IMR-90 (cell line): ENCODE data around the gene VCP. TPM values are rescaled to one million over a fixed set of nuclear protein-coding genes. Genes with fewer than 3 reads are reported as not detected.

ENCODE experiments used
- ATAC-seq: fragments of 200-7000 bp; cut with Tn5 transposase; 2 replicates; pipeline ENCODE4 v1.9.1; 2020; ENCODE audit warnings: low read depth, mild to moderate bottlenecking, moderate library complexity
- BruUV-seq: library from RNA; stranded (reverse); fragments of 400-500 nt; replicated peaks from 2 replicates; lab custom pipeline; 2021; lab: Mats Ljungman, UMichigan
- CTCF ChIA-PET: fragments of 300-600 bp; formaldehyde crosslinking; extraction: SDS; loops from one replicate; lab custom pipeline; 2021; ENCODE audit warnings: antibody characterized with exemption; lab: Yijun Ruan, JAX
- POLR2A ChIA-PET: fragments of 300-600 bp; sonication (Branson Sonifier 250); formaldehyde crosslinking; loops from one replicate; lab custom pipeline; 2022; ENCODE audit warnings: antibody characterized with exemption; ENCODE audit not compliant: unreplicated experiment; lab: Charles Lee
- DNase-seq: peaks from one replicate; pipeline ENCODE4 v3.0.0; 2013
- H2AFZ ChIP-seq: replicated peaks from 2 replicates; pipeline ENCODE3; 2013; ENCODE audit warnings: low read length, mild to moderate bottlenecking; ENCODE audit not compliant: poor library complexity
- H2AK5ac ChIP-seq: 2 replicates; pipeline ENCODE4 v1.6.1; 2013; ENCODE audit warnings: low read depth, low read length, inconsistent platforms
- H2AK9ac ChIP-seq: replicated peaks from 2 replicates; pipeline ENCODE3; 2013; ENCODE audit warnings: mild to moderate bottlenecking, low read depth, low read length, moderate library complexity; ENCODE audit not compliant: poor library complexity
- H2BK120ac ChIP-seq: 2 replicates; pipeline ENCODE4 v1.6.1; 2013; ENCODE audit warnings: low read depth, low read length, inconsistent platforms
- H2BK15ac ChIP-seq: 3 replicates; pipeline ENCODE4 v1.6.1; 2013; ENCODE audit warnings: low read depth, low read length, inconsistent platforms
- H2BK20ac ChIP-seq: 2 replicates; pipeline ENCODE4 v1.6.1; 2013; ENCODE audit warnings: low read depth, mild to moderate bottlenecking, inconsistent platforms, low read length, moderate library complexity
- H2BK5ac ChIP-seq: 2 replicates; pipeline ENCODE4 v1.6.1; 2013; ENCODE audit warnings: mild to moderate bottlenecking, low read depth, low read length, inconsistent platforms; ENCODE audit not compliant: poor library complexity, severe bottlenecking
- H3K14ac ChIP-seq: replicated peaks from 2 replicates; pipeline ENCODE4 v1.6.1; 2013; ENCODE audit warnings: low read depth, low read length, inconsistent platforms
- H3K18ac ChIP-seq: 2 replicates; pipeline ENCODE4 v1.6.1; 2013; ENCODE audit warnings: low read depth, low read length, control low read depth
- H3K23ac ChIP-seq: 2 replicates; pipeline ENCODE4 v1.6.1; 2013; ENCODE audit warnings: low read depth, low read length, inconsistent platforms
- H3K27ac ChIP-seq: 2 replicates; pipeline ENCODE4 v1.5.1; 2013; ENCODE audit warnings: mild to moderate bottlenecking, control low read depth, low read length; ENCODE audit not compliant: insufficient read depth
- H3K27me3 ChIP-seq: 2 replicates; pipeline ENCODE4 v1.6.1; 2013; ENCODE audit warnings: low read length; ENCODE audit not compliant: control insufficient read depth, insufficient read depth
- H3K36me3 ChIP-seq: 2 replicates; pipeline ENCODE4 v1.6.1; 2013; ENCODE audit warnings: low read length, mixed read lengths; ENCODE audit not compliant: control insufficient read depth, insufficient read depth
- H3K4ac ChIP-seq: 2 replicates; pipeline ENCODE4 v1.6.1; 2013; ENCODE audit warnings: low read depth, low read length, inconsistent platforms
- H3K4me1 ChIP-seq: 2 replicates; pipeline ENCODE4 v1.6.1; 2013; ENCODE audit warnings: low read length, mixed read lengths; ENCODE audit not compliant: control insufficient read depth, insufficient read depth
- H3K4me2 ChIP-seq: 2 replicates; pipeline ENCODE4 v1.6.1; 2013; ENCODE audit warnings: low read depth, mild to moderate bottlenecking, control low read depth, low read length, moderate library complexity
- H3K4me3 ChIP-seq: 2 replicates; pipeline ENCODE4 v1.5.1; 2013; ENCODE audit warnings: low read depth, mild to moderate bottlenecking, control low read depth, low read length, moderate library complexity; ENCODE audit not compliant: insufficient read depth
- H3K56ac ChIP-seq: 2 replicates; pipeline ENCODE4 v1.6.1; 2013; ENCODE audit warnings: low read length, inconsistent platforms; ENCODE audit not compliant: insufficient read depth; ENCODE audit errors: extremely low read depth
- H3K79me1 ChIP-seq, 2 experiments: 2 replicates each; pipeline ENCODE4 v1.6.1; 2013; ENCODE audit warnings: low read length in 2 of 2, inconsistent platforms in 1 of 2, low read depth in 1 of 2
- H3K9ac ChIP-seq: 2 replicates; pipeline ENCODE4 v1.6.1; 2013; ENCODE audit warnings: low read depth, low read length, control low read depth
- H3K9me1 ChIP-seq: 2 replicates; pipeline ENCODE4 v1.6.1; 2013; ENCODE audit warnings: low read length, inconsistent platforms; ENCODE audit not compliant: insufficient read depth
- H3K9me3 ChIP-seq: 2 replicates; pipeline ENCODE4 v1.6.1; 2013; ENCODE audit warnings: low read length; ENCODE audit not compliant: control insufficient read depth, insufficient read depth
- H4K20me1 ChIP-seq: 2 replicates; pipeline ENCODE4 v1.6.1; 2013; ENCODE audit warnings: low read length, inconsistent platforms; ENCODE audit not compliant: insufficient read depth
- H4K5ac ChIP-seq: 2 replicates; pipeline ENCODE4 v1.6.1; 2013; ENCODE audit warnings: mild to moderate bottlenecking, low read depth, low read length, control low read depth
- H4K8ac ChIP-seq, 2 experiments: 2 replicates each; pipeline ENCODE4 v1.6.1; 2013; ENCODE audit warnings: low read depth in 2 of 2, low read length in 2 of 2, control low read depth in 1 of 2, inconsistent platforms in 1 of 2
- H4K91ac ChIP-seq: 2 replicates; pipeline ENCODE4 v1.6.1; 2013; ENCODE audit warnings: low read depth, low read length, inconsistent platforms; ENCODE audit not compliant: insufficient read depth
- CEBPB ChIP-seq: IDR thresholded peaks from 2 replicates; pipeline ENCODE4 v1.6.1; 2012; ENCODE audit warnings: low read depth, low read length, improper control_type of control experiment
- CHD1 ChIP-seq: IDR thresholded peaks from 2 replicates; pipeline ENCODE4 v1.6.1; 2012; ENCODE audit warnings: low read depth, low read length, improper control_type of control experiment
- MAFK ChIP-seq: IDR thresholded peaks from 2 replicates; pipeline ENCODE4 v1.6.1; 2012; ENCODE audit warnings: low read depth, low read length, improper control_type of control experiment
- NFE2L2 ChIP-seq: fragments of 150-350 bp; IDR thresholded peaks from 2 replicates; pipeline ENCODE4 v1.6.1; 2016; ENCODE audit warnings: low read depth, mild to moderate bottlenecking, low read length
- RAD21 ChIP-seq: IDR thresholded peaks from 2 replicates; pipeline ENCODE4 v1.6.1; 2012; ENCODE audit warnings: low read length, improper control_type of control experiment
- RCOR1 ChIP-seq: IDR thresholded peaks from 2 replicates; pipeline ENCODE4 v1.6.1; 2012; ENCODE audit warnings: mild to moderate bottlenecking, low read length, improper control_type of control experiment; ENCODE audit not compliant: insufficient replicate concordance
- SMC3 ChIP-seq: fragments of 150-350 bp; IDR thresholded peaks from 2 replicates; pipeline ENCODE4 v1.6.1; 2016; ENCODE audit warnings: low read depth, mild to moderate bottlenecking, antibody characterized with exemption, low read length, moderate library complexity
- WGBS, 2 experiments: methylation state at CpG; one replicate each; pipeline versions ENCODE4 v1.1.5 to v1.1.7; 2013; ENCODE audit warnings: missing lambda C conversion rate in 2 of 2; ENCODE audit not compliant: insufficient read length in 1 of 2; ENCODE audit errors: extremely low coverage in 2 of 2; 5-methylcytosine and 5-hydroxymethylcytosine counted together
- dilution Hi-C: fragments of 300-500 bp; cut with HindIII; formaldehyde crosslinking; loops from one replicate; pipeline ENCODE4 v1.14.3; 2018; ENCODE audit warnings: low sequenced_read_pairs; ENCODE audit not compliant: unreplicated experiment
- in situ Hi-C: fragments of 300-500 bp; cut with MboI; formaldehyde crosslinking; loops from 3 replicates; pipeline ENCODE4 v1.14.3; 2019; ENCODE audit warnings: low sequenced_read_pairs, inconsistent platforms, mixed read lengths
- intact Hi-C: fragments of 100-400 bp; cut with micrococcal nuclease; formaldehyde crosslinking; loops from 2 replicates; pipeline ENCODE4 v1.10.0; 2022
- polyA plus RNA-seq, 3 experiments: library from polyadenylated mRNA; depleted of rRNA; stranded (reverse); fragments of >200 nt; gene quantifications; 2 replicates each; pipeline ENCODE4 v1.2.3, GENCODE V29; 2012; ENCODE audit warnings: low replicate concordance in 1 of 3
- total RNA-seq: library from RNA; depleted of rRNA; stranded (reverse); fragments of >200 nt; gene quantifications from 2 replicates; pipeline ENCODE4 v1.2.3, GENCODE V29; 2012
- TF ChIP-seq, protein P1 (sequence below): fragments of 150-350 bp; IDR thresholded peaks from 2 replicates; pipeline ENCODE4 v1.6.1; 2017; ENCODE audit warnings: mild to moderate bottlenecking, antibody characterized with exemption, low read length, low read depth

Gene VCP
- total and polyA plus RNA-seq, 2 of the 4 experiments (the other 2 are of a cell fraction) = 292 to 516 TPM

- Histone ChIP-seq H3K56ac (no peak overlapping the region), H2AK9ac (no peak overlapping the region), H3K23ac (no peak overlapping the region), H3K18ac (no peak overlapping the region), H3K14ac (no peak overlapping the region), H4K20me1 (peaks cover 70% of the 10 kb centered on the region), H3K4me1 (peaks cover 10% of the 10 kb centered on the region), H2AFZ (no peak overlapping the region), H3K79me1 (peaks cover 34 to 70% of the 10 kb centered on the region in 2 experiments), H2BK15ac (no peak overlapping the region), H4K8ac (no peak overlapping the region), H3K4me2 (no peak overlapping the region), H2BK120ac (no peak overlapping the region), H3K9me1 (peaks cover 25% of the 10 kb centered on the region), H4K91ac (no peak overlapping the region), H3K4me3 (no peak overlapping the region), H2BK5ac (no peak overlapping the region), H3K9me3 (no peaks in the 10 kb centered on the region), H2AK5ac (no peak overlapping the region), H2BK20ac (no peak overlapping the region), H3K9ac (no peak overlapping the region), H3K4ac (no peak overlapping the region), H3K27ac (no peak overlapping the region), H4K5ac (no peak overlapping the region), H3K36me3 (peaks cover 52% of the 10 kb centered on the region), H3K27me3 (no peaks in the 10 kb centered on the region)
- in situ Hi-C loops (no loop called here), intact Hi-C loops (no loop called here), dilution Hi-C loops (no loop called here)
- BruUV-seq = no TSS peak
- WGBS, 2 experiments = no CpG with 5 or more reads among the region's 1 CpG
- DNase-seq (no peak), ATAC-seq (no peak)
- TF ChIP-seq CHD1 = no peak
- no peak for TF ChIP-seq RAD21
- TF ChIP-seq RCOR1 = no peak
- TF ChIP-seq, protein P1, sequence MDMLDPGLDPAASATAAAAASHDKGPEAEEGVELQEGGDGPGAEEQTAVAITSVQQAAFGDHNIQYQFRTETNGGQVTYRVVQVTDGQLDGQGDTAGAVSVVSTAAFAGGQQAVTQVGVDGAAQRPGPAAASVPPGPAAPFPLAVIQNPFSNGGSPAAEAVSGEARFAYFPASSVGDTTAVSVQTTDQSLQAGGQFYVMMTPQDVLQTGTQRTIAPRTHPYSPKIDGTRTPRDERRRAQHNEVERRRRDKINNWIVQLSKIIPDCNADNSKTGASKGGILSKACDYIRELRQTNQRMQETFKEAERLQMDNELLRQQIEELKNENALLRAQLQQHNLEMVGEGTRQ = no peak
- TF ChIP-seq NFE2L2 = no peak
- no peak for TF ChIP-seq SMC3
- TF ChIP-seq CEBPB = no peak
- TF ChIP-seq MAFK = no peak
- ChIA-PET POLR2A (no interaction called here), CTCF (interaction anchor here (0.6 to 1.3 kb wide), 2 partner anchors 167 to 330 kb away, joined by 3 read pairs; no protein-coding TSS in a partner anchor)
These were observed 5.4 kb downstream of the VCP start for GRCh38 chr9:35067056-35067455.
